HG02588 (cell line): ENCODE measurements around the gene PELI3.

Experiments used
- ATAC-seq: cut with Tn5 transposase; IDR thresholded peaks from one replicate; pipeline ENCODE4 v1.9.1; 2021; ENCODE audit warnings: mild to moderate bottlenecking, moderate library complexity; ENCODE audit not compliant: unreplicated experiment

Gene PELI3

DNA sequence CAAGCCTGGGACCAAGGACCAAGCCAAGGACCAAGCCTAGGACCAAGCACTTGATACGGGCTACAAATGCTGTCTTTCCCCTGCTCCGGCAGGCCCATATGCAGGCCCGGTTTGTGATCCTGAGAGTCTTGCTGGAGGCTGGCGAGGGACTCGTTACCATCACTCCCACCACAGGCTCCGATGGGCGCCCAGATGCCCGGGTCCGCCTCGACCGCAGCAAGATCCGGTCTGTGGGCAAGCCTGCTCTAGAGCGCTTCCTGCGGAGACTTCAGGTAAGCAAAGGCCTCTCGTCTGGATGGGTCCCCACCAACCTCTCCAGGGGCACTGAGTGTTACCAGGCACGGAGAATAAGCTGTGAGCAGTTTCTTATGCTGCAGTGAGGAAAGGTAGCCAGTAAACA lies 30.5 kb downstream of the PELI3 start:
- ATAC-seq, result no peak

DNA sequence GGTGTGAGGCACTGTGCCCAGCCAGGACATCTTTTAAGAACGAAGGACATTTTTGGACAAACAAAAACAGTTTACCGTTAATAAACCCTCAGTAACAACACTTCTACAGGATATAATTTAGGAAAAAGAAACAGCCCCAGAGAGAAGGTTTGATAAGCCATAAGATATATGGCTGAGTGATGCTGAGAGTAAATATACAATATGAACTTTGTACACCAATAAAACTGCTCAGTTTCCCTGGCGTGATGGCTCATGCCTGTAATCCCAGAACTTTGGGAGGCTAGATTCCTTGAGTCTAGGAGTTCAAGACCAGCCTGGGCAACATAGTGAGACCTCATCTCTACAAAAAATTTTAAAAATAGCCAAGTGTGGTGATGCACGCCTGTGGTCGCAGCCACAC lies 31.8 kb downstream of the PELI3 start:
- no peak for ATAC-seq

DNA sequence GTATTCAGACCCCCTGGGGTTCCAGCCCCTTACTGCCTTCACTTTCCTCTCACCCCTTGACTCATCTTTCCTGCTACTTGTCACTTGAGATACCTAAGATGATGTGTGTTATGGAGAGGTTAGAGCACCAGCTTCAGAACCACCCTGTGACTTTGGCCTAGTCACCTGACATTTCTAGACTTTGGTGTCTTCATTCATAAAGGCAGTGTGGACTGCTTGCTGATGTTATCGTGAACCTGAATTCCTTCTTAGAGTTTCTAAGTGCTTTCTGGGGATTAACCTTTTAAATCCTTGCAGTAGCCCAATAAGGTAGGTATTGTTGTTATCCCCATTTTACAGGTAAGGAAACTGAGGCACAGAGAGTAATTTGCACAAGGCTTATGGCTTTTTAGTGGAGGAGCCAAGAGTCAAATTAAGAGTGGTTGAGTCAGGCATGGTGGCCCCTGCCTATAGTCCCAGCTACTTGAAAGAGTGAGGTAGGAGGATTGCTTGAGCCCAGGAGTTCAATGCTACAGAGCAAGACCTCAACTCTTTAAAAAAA lies 38.6 kb downstream of the PELI3 start:
- no peak for ATAC-seq

- ATAC-seq, result no peak
Measured at GRCh38 chr11:66509131-66509561, 42.4 kb downstream of the PELI3 start.

DNA sequence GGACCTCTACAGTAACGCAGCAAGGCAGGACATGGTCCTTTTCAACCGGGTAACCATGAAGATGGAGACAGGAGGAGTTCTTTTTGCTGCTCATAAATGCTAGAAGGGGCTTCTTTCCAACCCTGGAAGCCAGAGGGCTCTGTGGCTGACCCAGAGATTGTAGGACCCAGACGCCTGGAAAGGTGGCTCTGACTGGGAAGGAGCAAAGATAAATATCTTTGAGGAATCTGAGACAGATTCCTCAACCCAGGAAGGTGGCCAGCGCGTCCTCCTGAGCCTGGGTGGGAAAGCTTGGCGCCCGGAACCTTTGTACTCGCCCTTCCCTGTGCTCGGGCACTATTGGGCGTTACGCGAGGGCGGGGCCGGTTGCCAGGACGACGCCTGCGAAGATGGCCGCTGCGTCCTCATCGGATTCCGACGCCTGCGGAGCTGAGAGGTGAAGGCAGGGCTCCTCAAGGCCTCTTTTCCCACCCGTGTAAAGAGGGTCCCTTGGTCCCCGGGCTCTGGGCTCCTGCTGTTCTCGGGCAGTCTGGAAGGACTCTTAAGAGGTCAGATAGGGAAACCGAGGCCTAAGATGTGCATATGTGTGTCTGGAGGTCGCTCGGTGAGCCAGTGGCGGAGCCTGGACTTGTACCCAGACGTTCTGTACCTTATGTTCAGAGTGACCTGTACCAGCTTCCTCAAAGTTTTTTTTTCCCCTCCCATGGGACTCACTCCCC lies 43.7 kb downstream of the PELI3 start, which contains the start of gene BBS1:
Gene BBS1 (plus strand): TSS at position 365 of the 719 bp plus-strand sequence. CDS start 25 bp downstream, at position 390.
- ATAC-seq, result peak; percentile 85

DNA sequence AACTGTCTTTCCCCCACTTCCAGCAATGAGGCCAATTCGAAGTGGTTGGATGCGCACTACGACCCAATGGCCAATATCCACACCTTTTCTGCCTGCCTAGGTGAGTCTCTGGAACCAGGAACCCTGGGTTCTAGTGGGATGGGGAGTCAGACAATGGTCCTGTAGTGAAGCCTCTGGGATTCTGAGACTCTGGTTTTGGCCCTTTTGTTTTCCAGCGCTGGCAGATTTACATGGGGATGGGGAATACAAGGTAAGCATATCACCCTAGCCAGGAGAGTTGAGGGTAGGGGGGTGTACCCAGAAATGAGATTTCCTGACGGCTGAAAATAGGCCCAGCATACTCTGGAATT lies 44.3 kb downstream of the PELI3 start:
- no peak for ATAC-seq

GRCh38 chr11:66523611-66524010 lies 56.9 kb downstream of the PELI3 start:
- no peak for ATAC-seq

DNA sequence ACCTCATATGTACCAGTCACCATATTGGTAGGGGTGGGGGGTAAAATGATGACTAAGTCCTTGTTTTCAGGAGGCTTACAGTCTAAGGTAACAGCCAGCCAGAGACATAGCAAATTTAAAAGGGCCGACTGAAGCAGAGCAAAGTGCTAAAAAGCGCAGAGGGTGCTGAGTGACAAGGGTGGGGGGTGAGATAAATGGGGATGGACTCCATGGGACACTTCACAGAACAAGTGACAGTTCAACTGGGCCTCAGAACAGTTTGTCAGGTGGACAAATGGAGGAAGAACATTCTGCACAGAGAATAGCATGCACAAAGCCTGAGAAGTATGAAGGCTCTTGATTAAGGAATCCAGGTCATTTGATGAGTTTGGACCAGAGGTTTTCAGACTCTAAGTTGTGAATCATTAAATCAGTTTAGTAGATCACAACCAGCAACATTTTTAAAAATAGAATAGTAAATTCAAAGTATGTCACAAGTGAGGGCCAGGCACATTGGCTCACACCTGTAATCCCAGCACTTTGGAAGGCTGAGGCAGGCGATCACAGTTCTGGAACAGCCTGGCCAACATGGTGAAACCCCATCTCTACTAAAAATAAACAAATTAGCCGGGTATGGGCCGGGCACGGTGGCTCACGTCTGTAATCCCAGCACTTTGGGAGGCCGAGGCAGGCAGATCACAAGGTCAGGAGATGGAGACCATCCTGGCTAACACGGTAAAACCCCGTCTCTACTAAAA lies 57.8 kb downstream of the PELI3 start:
- no peak for ATAC-seq
